LNCaP clone FGC (cell line): ENCODE measurements around the gene MTREX.

Experiments used
- DNase-seq: peaks from one replicate; pipeline ENCODE4 v3.0.0-alpha.2; 2011; ENCODE audit warnings: low read depth
- H3K4me3 ChIP-seq: 2 replicates; pipeline ENCODE4 v1.5.1; 2011; ENCODE audit warnings: mild to moderate bottlenecking, low read depth, low read length, control low read depth
- TF ChIP-seq, protein P1 (sequence below): IDR thresholded peaks from 2 replicates; pipeline ENCODE4 v1.5.1; 2012; ENCODE audit warnings: mild to moderate bottlenecking; ENCODE audit not compliant: control insufficient read depth, insufficient read depth; ENCODE audit errors: extremely low read depth

The MTREX gene

DNA sequence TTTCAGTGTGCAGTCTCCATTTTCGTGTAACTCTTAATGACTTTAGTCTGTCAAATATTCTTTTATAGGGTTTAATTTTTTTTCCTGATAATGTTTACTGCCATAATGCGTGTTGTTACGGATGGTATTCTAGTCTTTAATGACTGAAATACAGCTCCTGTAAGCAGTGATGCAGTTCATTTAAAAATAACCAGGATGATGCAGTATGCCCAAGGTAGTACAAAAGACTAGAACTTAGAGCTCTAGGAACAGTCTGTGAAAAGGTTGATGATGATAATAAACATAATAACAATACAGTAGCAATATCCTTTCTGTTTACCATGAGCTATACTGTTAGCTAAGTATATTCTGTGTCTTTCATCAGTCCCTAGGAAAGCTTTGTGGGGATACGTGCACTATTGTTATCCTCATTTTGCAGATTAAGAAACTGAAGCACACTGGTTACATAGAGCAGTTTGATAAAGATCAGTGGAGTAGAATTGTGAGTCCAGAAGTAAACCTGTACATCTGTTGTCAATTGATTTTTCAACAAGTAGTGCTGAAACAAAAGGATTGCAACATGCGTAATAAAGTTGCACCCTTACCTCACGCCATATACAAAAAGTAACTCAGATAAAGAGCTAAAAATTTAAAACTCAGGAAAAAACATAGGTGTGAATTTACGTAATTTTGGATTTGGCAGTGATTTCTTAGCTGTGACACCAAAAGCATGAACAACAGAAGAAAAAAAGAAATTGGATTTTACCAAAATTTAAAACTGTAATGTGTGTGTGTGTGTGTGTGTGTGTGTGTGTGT lies 64.5 kb downstream of the MTREX start:
- TF ChIP-seq, protein P1, sequence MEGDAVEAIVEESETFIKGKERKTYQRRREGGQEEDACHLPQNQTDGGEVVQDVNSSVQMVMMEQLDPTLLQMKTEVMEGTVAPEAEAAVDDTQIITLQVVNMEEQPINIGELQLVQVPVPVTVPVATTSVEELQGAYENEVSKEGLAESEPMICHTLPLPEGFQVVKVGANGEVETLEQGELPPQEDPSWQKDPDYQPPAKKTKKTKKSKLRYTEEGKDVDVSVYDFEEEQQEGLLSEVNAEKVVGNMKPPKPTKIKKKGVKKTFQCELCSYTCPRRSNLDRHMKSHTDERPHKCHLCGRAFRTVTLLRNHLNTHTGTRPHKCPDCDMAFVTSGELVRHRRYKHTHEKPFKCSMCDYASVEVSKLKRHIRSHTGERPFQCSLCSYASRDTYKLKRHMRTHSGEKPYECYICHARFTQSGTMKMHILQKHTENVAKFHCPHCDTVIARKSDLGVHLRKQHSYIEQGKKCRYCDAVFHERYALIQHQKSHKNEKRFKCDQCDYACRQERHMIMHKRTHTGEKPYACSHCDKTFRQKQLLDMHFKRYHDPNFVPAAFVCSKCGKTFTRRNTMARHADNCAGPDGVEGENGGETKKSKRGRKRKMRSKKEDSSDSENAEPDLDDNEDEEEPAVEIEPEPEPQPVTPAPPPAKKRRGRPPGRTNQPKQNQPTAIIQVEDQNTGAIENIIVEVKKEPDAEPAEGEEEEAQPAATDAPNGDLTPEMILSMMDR, result no peak
- DNase-seq, result no peak
- H3K4me3 ChIP-seq, result no peak overlapping the region

DNA sequence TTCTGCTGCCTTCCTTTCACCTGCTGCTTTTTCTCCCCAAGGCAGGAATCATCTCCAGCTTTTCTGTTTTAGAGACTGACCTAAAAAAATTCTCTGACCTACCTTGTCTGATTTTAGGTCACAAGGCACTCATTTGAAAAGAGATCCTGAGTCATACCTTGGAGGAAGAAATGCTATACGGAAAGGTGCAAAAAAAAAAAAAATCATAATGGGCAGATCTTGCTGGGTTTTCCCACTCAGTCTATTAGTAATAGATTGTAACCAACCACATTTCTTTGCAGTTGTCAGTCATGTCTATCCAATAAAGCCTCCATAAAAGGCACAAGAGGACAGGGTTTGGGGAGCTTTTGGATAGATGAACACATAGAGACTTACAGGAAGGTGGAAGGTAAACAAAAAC lies 70.0 kb downstream of the MTREX start:
- no peak for DNase-seq
- no peak overlapping the region for H3K4me3 ChIP-seq
- TF ChIP-seq, protein P1, result no peak

DNA sequence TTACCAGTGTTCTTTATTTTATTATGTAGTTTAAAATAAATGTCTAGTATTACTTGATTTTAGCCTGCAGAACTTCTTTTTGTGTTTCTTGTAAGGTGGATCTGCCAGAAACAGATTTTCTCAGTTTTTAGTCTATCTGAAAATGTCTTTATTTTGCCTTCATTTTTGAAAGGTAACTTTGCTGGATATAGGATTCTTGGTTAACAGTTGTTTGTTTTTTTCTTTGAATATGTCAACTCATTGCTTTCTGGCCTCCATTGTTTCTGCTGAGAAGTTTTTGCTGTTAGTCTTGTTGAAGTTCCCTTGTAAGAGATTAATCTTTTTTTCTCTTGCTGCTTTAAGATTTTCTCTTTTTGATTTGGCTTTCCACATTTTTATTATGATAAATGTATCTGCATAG lies 75.5 kb downstream of the MTREX start:
- TF ChIP-seq, protein P1, result no peak
- no peak overlapping the region for H3K4me3 ChIP-seq
- no peak for DNase-seq

DNA sequence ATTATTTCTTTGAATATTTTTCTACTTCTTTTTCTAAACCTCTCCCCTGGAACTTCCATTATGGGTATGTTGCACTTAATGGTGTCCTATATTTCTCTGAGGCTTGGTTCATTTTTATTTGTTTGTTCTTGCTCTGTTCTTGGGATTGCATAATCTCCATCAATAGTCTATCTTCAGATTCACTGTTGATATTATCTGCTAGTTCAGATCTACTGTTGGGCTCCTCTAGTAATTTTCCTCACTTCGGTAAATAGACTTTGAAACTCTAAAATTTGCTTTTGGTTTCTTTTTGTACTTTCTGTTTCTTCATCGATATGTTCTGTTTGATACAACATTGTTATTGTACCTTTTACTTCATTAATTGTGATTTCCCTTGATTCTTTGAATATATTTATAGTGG lies 76.3 kb downstream of the MTREX start:
- TF ChIP-seq, protein P1, result no peak
- H3K4me3 ChIP-seq, result no peak overlapping the region
- DNase-seq, result no peak

DNA sequence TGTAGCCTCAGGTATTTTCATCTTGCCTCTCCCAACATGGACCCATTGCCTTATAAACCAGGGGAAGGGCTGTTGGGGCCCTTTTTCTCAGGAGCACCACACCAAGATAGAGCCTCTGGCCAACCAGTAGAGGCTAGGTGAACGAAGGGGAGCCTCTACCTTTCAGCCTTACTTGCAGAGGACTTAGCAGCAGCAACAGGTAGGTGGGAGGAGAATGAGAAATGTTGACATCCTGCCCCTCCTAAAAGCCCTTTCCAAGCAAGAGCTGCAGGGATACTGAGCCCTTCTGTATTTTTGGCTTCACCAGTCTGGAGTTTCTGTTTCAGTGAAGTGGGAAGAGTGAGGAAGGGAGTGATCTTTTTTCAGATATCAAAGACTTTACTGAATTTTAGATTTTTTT lies 77.4 kb downstream of the MTREX start:
- no peak overlapping the region for H3K4me3 ChIP-seq
- DNase-seq, result no peak
- TF ChIP-seq, protein P1, result no peak

DNA sequence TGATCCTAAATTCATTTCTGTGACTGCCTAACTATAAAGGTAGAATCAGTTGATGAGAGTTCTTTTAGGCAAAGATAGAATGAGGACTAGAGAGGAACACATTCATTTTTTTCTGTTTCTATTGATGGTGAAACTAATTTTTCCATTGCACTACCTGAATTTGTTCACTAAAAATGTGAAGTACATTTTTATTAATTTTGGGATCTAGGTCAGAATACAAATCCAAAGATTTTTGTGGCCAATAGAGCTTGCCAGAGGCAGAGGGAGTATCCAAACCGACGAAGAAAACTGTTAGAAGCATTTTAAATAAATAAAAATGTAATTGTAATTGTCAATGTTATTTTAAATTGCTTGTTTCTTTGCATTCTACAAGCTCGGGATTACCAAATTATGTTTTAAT lies 78.1 kb downstream of the MTREX start:
- TF ChIP-seq, protein P1, result no peak
- no peak for DNase-seq

DNA sequence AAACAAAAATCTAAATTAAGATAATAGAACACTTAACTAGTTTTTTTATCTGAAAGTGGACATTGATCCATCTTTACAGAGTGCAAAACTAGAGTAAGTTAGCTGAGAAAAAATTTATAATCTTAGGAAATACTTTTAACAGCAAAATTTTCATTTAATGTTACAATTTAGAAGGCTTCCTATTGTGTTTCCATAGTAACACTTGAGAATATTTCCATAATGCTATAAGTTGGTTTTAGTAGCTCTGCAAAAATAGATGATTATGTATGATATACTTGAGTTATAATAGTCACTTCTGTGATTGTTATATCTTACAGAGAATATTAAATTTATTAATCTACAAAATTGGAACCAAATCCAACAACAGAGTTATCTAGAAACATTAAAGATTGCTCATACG lies 78.6 kb downstream of the MTREX start:
- TF ChIP-seq, protein P1, result no peak

More for the DNA sequence above, 78.1 kb downstream of the MTREX start:
- H3K4me3 ChIP-seq, result no peak overlapping the region

More for the DNA sequence above, 78.6 kb downstream of the MTREX start:
- H3K4me3 ChIP-seq, result no peak overlapping the region
- no peak for DNase-seq
